Transverse colon (tissue), 4 donors: ENCODE data around the gene OSBPL6.

ENCODE experiments used
- EP300 ChIP-seq: sonication (generic); formaldehyde crosslinking; IDR thresholded peaks from one replicate; pipeline ENCODE4 v1.6.1; 2017; ENCODE audit warnings: antibody characterized with exemption, low read depth
- POLR2A ChIP-seq: fragments of 450-650 bp; IDR thresholded peaks from one replicate; pipeline ENCODE4 v1.6.1; 2016; ENCODE audit warnings: antibody characterized with exemption, mild to moderate bottlenecking, moderate library complexity
- POLR2AphosphoS5 ChIP-seq, 3 donors: sonication (generic); formaldehyde crosslinking; IDR thresholded peaks; one replicate each; pipeline ENCODE4 v1.6.1; 2016; ENCODE audit warnings: antibody characterized with exemption in 3 of 3
- TF ChIP-seq, protein P1 (sequence below), 5 experiments: fragments of 200-600 bp in 3 of 5; fragments of 450-650 bp in 2 of 5; sonication (generic) in 3 of 5; IDR thresholded peaks; 1 replicate in 2 of 5; 2 replicates in 3 of 5; pipeline ENCODE4 v1.5.1; 2016 to 2017; ENCODE audit warnings: antibody characterized with exemption in 5 of 5, inconsistent platforms in 3 of 5, mild to moderate bottlenecking in 2 of 5, moderate library complexity in 1 of 5

DNA sequence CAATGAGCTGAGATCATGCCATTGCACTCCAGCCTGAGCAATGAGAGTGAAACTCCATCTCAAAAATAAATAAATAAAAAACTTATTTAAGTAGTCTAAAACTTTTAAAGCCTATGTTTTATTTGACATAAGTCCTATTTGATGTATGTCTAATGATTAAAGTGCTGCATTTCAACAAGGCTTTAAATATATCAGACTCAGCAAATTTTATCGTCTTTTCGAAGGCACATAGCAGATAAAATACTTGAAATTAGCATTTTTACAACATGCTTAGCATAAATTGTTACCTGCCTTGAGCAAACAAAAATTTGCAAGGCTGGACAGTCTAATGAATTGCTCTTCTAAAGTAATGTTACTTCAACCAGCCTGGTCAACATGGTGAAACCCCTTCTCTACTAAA is 170.8 kb downstream of the OSBPL6 start:
- TF ChIP-seq, protein P1, sequence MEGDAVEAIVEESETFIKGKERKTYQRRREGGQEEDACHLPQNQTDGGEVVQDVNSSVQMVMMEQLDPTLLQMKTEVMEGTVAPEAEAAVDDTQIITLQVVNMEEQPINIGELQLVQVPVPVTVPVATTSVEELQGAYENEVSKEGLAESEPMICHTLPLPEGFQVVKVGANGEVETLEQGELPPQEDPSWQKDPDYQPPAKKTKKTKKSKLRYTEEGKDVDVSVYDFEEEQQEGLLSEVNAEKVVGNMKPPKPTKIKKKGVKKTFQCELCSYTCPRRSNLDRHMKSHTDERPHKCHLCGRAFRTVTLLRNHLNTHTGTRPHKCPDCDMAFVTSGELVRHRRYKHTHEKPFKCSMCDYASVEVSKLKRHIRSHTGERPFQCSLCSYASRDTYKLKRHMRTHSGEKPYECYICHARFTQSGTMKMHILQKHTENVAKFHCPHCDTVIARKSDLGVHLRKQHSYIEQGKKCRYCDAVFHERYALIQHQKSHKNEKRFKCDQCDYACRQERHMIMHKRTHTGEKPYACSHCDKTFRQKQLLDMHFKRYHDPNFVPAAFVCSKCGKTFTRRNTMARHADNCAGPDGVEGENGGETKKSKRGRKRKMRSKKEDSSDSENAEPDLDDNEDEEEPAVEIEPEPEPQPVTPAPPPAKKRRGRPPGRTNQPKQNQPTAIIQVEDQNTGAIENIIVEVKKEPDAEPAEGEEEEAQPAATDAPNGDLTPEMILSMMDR (IDR thresholded peaks at IDR 0.05): no peak
- no peak for TF ChIP-seq POLR2A
- TF ChIP-seq EP300: no peak
- no peak for TF ChIP-seq POLR2AphosphoS5 (IDR thresholded peaks at IDR 0.05)
